ENCODE data around the gene HYAL2.

Gene HYAL2

GRCh38 chr3:50356553-50356952 lies 34.0 kb upstream of the HYAL2 start:
- peak overlapping the region; percentile 82 for H3K4me3 ChIP-seq (ENCODE audit: control insufficient read depth, low read depth, low read length)
- TF ChIP-seq, protein P1, sequence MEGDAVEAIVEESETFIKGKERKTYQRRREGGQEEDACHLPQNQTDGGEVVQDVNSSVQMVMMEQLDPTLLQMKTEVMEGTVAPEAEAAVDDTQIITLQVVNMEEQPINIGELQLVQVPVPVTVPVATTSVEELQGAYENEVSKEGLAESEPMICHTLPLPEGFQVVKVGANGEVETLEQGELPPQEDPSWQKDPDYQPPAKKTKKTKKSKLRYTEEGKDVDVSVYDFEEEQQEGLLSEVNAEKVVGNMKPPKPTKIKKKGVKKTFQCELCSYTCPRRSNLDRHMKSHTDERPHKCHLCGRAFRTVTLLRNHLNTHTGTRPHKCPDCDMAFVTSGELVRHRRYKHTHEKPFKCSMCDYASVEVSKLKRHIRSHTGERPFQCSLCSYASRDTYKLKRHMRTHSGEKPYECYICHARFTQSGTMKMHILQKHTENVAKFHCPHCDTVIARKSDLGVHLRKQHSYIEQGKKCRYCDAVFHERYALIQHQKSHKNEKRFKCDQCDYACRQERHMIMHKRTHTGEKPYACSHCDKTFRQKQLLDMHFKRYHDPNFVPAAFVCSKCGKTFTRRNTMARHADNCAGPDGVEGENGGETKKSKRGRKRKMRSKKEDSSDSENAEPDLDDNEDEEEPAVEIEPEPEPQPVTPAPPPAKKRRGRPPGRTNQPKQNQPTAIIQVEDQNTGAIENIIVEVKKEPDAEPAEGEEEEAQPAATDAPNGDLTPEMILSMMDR (conservative IDR thresholded peaks at IDR 0.05; ENCODE audit: control insufficient read depth, insufficient read depth, low read depth, low read length): no peak
- DNase-seq (ENCODE audit: low read depth): peak; percentile 61

- no peak for DNase-seq (ENCODE audit: low read depth)
- H3K4me3 ChIP-seq (ENCODE audit: control insufficient read depth, low read depth, low read length): peak overlapping the region; percentile 82
- TF ChIP-seq, protein P1 (conservative IDR thresholded peaks at IDR 0.05; ENCODE audit: control insufficient read depth, insufficient read depth, low read depth, low read length): no peak
Measured at GRCh38 chr3:50355829-50356552, 33.4 kb upstream of the HYAL2 start.

- no peak for DNase-seq (ENCODE audit: low read depth)
- TF ChIP-seq, protein P1 (conservative IDR thresholded peaks at IDR 0.05; ENCODE audit: control insufficient read depth, insufficient read depth, low read depth, low read length): no peak
- H3K4me3 ChIP-seq (ENCODE audit: control insufficient read depth, low read depth, low read length): no peak overlapping the region
Measured at GRCh38 chr3:50354850-50355249, 32.3 kb upstream of the HYAL2 start.

DNA sequence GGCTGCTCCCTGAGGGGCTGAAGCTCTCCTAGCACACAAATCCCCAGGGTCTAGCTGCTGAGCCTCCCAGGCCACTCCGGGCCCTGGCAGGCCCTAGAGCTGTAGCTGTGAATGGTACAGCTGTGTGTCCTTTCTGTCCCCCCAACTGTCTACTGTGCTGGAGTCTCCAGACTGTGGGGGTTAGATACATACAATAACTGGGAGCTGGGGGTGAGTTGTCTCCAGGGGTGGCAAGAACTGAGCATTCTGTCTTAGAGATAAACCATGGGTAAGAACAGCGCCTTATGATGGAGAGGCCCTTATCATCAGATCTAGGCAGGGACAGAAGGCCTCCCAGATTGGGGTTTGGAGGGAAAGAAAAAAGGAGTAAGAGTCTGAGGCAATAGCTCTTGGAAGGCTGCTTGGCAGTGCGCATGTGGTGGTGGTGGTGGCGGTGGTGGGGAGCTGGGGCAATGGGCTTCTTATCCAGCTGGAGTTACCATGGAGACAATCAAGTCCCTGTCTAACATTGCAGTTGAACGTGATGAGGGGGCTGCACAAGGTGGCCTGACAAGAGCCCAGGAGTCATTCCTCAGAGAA lies 31.7 kb upstream of the HYAL2 start:
- TF ChIP-seq, protein P1 (conservative IDR thresholded peaks at IDR 0.05; ENCODE audit: control insufficient read depth, insufficient read depth, low read depth, low read length): no peak
- no peak for DNase-seq (ENCODE audit: low read depth)
- H3K4me3 ChIP-seq (ENCODE audit: control insufficient read depth, low read depth, low read length): no peak overlapping the region

- H3K4me3 ChIP-seq (ENCODE audit: control insufficient read depth, low read depth, low read length): no peak overlapping the region
- TF ChIP-seq, protein P1 (conservative IDR thresholded peaks at IDR 0.05; ENCODE audit: control insufficient read depth, insufficient read depth, low read depth, low read length): no peak
- DNase-seq (ENCODE audit: low read depth): no peak
Measured at GRCh38 chr3:50353245-50354004, 30.9 kb upstream of the HYAL2 start.

GRCh38 chr3:50352781-50353180 lies 30.2 kb upstream of the HYAL2 start:
- TF ChIP-seq, protein P1 (conservative IDR thresholded peaks at IDR 0.05; ENCODE audit: control insufficient read depth, insufficient read depth, low read depth, low read length): peak; percentile 31
- peak; percentile 43 for DNase-seq (ENCODE audit: low read depth)
- H3K4me3 ChIP-seq (ENCODE audit: control insufficient read depth, low read depth, low read length): no peak overlapping the region
